NCI-H2196 treated with DMSO at 0.1 percent for 48 hours (cell line): ENCODE data around the gene KRTAP2-3.
"Not testable (repeated sequence)": the region's sequence is repeated elsewhere in the genome, so short reads cannot be mapped to it uniquely, and the experiment has no call there.

Experiments
- DNase-seq: peaks from one replicate; lab custom pipeline; 2025; ENCODE audit not compliant: unreplicated experiment; lab: John Stamatoyannopoulos, UW

KRTAP2-3 gene

GRCh38 chr17:41069031-41069430, 9.1 kb upstream of the KRTAP2-3 start:
- no peak for DNase-seq

- DNase-seq = no peak
These were observed 7.4 kb upstream of the KRTAP2-3 start for GRCh38 chr17:41067281-41067680.

- DNase-seq = no peak
These were observed 6.1 kb upstream of the KRTAP2-3 start, which contains the start of gene KRTAP2-4 for GRCh38 chr17:41065829-41066624. Gene KRTAP2-4, minus strand, starts transcription at chr17:41065879. Its CDS starts 34 bp downstream, at chr17:41065845.

GRCh38 chr17:41065016-41065689, 5.2 kb upstream of the KRTAP2-3 start:
- DNase-seq = not testable (repeated sequence)

- DNase-seq = no peak
These were observed 4.4 kb upstream of the KRTAP2-3 start for GRCh38 chr17:41064301-41064700.

GRCh38 chr17:41063449-41063848, 3.5 kb upstream of the KRTAP2-3 start:
- DNase-seq = no peak

- DNase-seq = no peak
These were observed 2.0 kb upstream of the KRTAP2-3 start for GRCh38 chr17:41061964-41062363.

GRCh38 chr17:41059276-41060051, 450 bp downstream of the KRTAP2-3 start:
- DNase-seq = not testable (repeated sequence)

GRCh38 chr17:41058741-41059140, 1.2 kb downstream of the KRTAP2-3 start:
- no peak for DNase-seq

- DNase-seq = no peak
These were observed 2.4 kb downstream of the KRTAP2-3 start for GRCh38 chr17:41057547-41057946.

- DNase-seq = not testable (repeated sequence)
These were observed 4.8 kb downstream of the KRTAP2-3 start, which contains the start of gene KRTAP2-2 for GRCh38 chr17:41055130-41055529. Gene KRTAP2-2, minus strand, starts transcription at chr17:41055230. Its CDS starts 19 bp downstream, at chr17:41055211.

GRCh38 chr17:41054556-41054955, 5.4 kb downstream of the KRTAP2-3 start:
- not testable (repeated sequence) for DNase-seq

GRCh38 chr17:41054025-41054424, 5.9 kb downstream of the KRTAP2-3 start:
- DNase-seq = no peak

GRCh38 chr17:41052566-41052965, 7.3 kb downstream of the KRTAP2-3 start:
- DNase-seq = no peak

GRCh38 chr17:41049110-41049509, 10.8 kb downstream of the KRTAP2-3 start:
- DNase-seq = no peak

- DNase-seq = no peak
These were observed 11.5 kb downstream of the KRTAP2-3 start for GRCh38 chr17:41048441-41048840.

GRCh38 chr17:41046735-41047465, 13.0 kb downstream of the KRTAP2-3 start, which contains the start of gene KRTAP2-1:
Gene KRTAP2-1, minus strand, starts transcription at chr17:41047316. Its CDS starts 49 bp downstream, at chr17:41047267.
- DNase-seq = not testable (repeated sequence)

- DNase-seq = no peak
These were observed 17.0 kb downstream of the KRTAP2-3 start for GRCh38 chr17:41042953-41043352.

- not testable (repeated sequence) for DNase-seq
These were observed 18.9 kb downstream of the KRTAP2-3 start, which contains the start of gene KRTAP1-1 for GRCh38 chr17:41040783-41041571. Gene KRTAP1-1, minus strand, starts transcription at chr17:41041450. Its CDS starts 53 bp downstream, at chr17:41041397.
